HEK293T (cell line): ENCODE results near the gene TFF1.

Experiments used
- CTCF ChIA-PET: fragments of 350-600 bp; formaldehyde crosslinking; extraction: SDS; loops from one replicate; lab custom pipeline; 2021; ENCODE audit warnings: antibody characterized with exemption, inconsistent platforms; lab: Yijun Ruan, JAX
- POLR2A ChIA-PET: fragments of 350-600 bp; formaldehyde crosslinking; extraction: SDS; loops from one replicate; lab custom pipeline; 2020; ENCODE audit warnings: antibody characterized with exemption, inconsistent platforms; lab: Yijun Ruan, JAX
- DNase-seq: peaks from one replicate; pipeline ENCODE4 v3.0.0; 2012; ENCODE audit warnings: mixed read lengths; ENCODE audit errors: extremely low spot score
- ARNT ChIP-seq: fragments of 450-650 bp; IDR thresholded peaks from 2 replicates; pipeline ENCODE4 v1.6.1; 2017; ENCODE audit warnings: mild to moderate bottlenecking
- BHLHE40 ChIP-seq: fragments of 450-650 bp; IDR thresholded peaks from 2 replicates; pipeline ENCODE4 v1.6.1; 2016; ENCODE audit warnings: mild to moderate bottlenecking, moderate library complexity, borderline replicate concordance
- CTBP1 ChIP-seq: fragments of 450-650 bp; IDR thresholded peaks from 2 replicates; pipeline ENCODE4 v1.6.1; 2016; ENCODE audit warnings: borderline replicate concordance
- ELF4 ChIP-seq: fragments of 450-650 bp; IDR thresholded peaks from 2 replicates; pipeline ENCODE4 v1.6.1; 2017; ENCODE audit warnings: antibody characterized with exemption
- FOXA1 ChIP-seq: fragments of 450-650 bp; IDR thresholded peaks from 2 replicates; pipeline ENCODE4 v1.6.1; 2016; ENCODE audit warnings: mild to moderate bottlenecking
- FOXK2 ChIP-seq: fragments of 450-650 bp; IDR thresholded peaks from 2 replicates; pipeline ENCODE4 v1.6.1; 2016; ENCODE audit warnings: mild to moderate bottlenecking
- FOXM1 ChIP-seq: fragments of 450-650 bp; IDR thresholded peaks from 2 replicates; pipeline ENCODE4 v1.6.1; 2017; ENCODE audit warnings: mild to moderate bottlenecking, borderline replicate concordance
- HDGF ChIP-seq: fragments of 450-650 bp; IDR thresholded peaks from 2 replicates; pipeline ENCODE4 v1.6.1; 2017; ENCODE audit warnings: antibody characterized with exemption, borderline replicate concordance
- L3MBTL2 ChIP-seq: fragments of 450-650 bp; conservative IDR thresholded peaks from 2 replicates; pipeline ENCODE4 v1.6.1; 2016; ENCODE audit warnings: mild to moderate bottlenecking
- LEF1 ChIP-seq: fragments of 450-650 bp; IDR thresholded peaks from 2 replicates; pipeline ENCODE4 v1.6.1; 2017; ENCODE audit warnings: mild to moderate bottlenecking, borderline replicate concordance
- NFRKB ChIP-seq: fragments of 450-650 bp; IDR thresholded peaks from 2 replicates; pipeline ENCODE4 v1.6.1; 2016; ENCODE audit warnings: mild to moderate bottlenecking, moderate library complexity
- SP1 ChIP-seq: fragments of 450-650 bp; IDR thresholded peaks from 2 replicates; pipeline ENCODE4 v1.6.1; 2017
- SUZ12 ChIP-seq: fragments of 450-650 bp; IDR thresholded peaks from 2 replicates; pipeline ENCODE4 v1.6.1; 2016; ENCODE audit warnings: mild to moderate bottlenecking
- TARDBP ChIP-seq: fragments of 450-650 bp; IDR thresholded peaks from 2 replicates; pipeline ENCODE4 v1.6.1; 2016
- ZNF384 ChIP-seq: fragments of 450-650 bp; IDR thresholded peaks from 2 replicates; pipeline ENCODE4 v1.6.1; 2016
- TF ChIP-seq, protein P1 (sequence below): fragments of 450-650 bp; IDR thresholded peaks from 2 replicates; pipeline ENCODE4 v1.6.1; 2016

The TFF1 gene

DNA sequence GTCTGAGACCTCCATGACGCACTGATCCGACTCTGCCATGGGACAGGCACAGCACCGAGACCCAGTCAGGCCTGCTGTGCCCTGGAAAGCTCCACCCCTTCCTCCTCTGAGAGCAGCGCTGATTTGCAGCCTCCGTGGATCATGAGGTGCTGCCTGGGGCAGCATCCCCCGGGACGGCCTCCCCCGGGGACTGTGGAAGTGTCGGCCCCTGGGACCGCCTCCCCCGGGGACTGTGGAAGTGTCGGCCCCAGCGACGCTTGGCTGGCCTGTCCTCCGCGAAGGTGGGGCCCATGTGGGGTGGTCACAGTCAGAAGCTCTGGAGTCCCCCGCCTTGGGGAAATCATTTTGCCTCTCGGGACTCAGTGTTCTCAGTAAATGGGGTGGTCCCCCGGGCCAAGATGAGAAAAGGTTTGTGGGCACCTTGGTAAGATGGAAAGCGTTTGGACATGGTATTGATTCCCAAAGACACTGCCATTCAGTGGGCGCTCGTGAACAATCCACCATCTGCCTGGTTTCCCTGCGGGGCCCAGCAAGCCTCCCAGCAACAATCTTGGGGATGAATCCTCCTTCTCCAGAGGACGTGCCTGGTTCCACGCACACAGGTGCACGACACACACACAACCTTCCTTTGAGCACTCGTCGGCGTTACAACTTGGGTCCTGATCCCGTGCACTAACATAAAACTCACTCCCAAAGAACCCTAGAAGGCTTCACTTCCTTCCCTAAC, 18.6 kb downstream of the TFF1 start:
- POLR2A ChIA-PET, result no interaction called here
- CTCF ChIA-PET, result no interaction called here
- DNase-seq, result no peak
- TF ChIP-seq BHLHE40 (no peak), TARDBP (no peak), FOXK2 (no peak), ELF4 (no peak), NFRKB (no peak), LEF1 (no peak), ZNF384 (no peak), CTBP1 (no peak)

- no peak for TF ChIP-seq NFRKB
- TF ChIP-seq ARNT, result no peak
- no peak for TF ChIP-seq FOXM1
- TF ChIP-seq TARDBP, result no peak
- TF ChIP-seq SUZ12, result no peak
- TF ChIP-seq ZNF384, result no peak
- TF ChIP-seq, protein P1, sequence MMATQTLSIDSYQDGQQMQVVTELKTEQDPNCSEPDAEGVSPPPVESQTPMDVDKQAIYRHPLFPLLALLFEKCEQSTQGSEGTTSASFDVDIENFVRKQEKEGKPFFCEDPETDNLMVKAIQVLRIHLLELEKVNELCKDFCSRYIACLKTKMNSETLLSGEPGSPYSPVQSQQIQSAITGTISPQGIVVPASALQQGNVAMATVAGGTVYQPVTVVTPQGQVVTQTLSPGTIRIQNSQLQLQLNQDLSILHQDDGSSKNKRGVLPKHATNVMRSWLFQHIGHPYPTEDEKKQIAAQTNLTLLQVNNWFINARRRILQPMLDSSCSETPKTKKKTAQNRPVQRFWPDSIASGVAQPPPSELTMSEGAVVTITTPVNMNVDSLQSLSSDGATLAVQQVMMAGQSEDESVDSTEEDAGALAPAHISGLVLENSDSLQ, result no peak
- TF ChIP-seq ELF4, result no peak
- TF ChIP-seq HDGF, result no peak
- no peak for TF ChIP-seq CTBP1
- no peak for TF ChIP-seq LEF1
- CTCF ChIA-PET, result no interaction called here
- no peak for DNase-seq
- POLR2A ChIA-PET, result no interaction called here
Observed at GRCh38 chr21:42346866-42347600, 19.3 kb downstream of the TFF1 start.

DNA sequence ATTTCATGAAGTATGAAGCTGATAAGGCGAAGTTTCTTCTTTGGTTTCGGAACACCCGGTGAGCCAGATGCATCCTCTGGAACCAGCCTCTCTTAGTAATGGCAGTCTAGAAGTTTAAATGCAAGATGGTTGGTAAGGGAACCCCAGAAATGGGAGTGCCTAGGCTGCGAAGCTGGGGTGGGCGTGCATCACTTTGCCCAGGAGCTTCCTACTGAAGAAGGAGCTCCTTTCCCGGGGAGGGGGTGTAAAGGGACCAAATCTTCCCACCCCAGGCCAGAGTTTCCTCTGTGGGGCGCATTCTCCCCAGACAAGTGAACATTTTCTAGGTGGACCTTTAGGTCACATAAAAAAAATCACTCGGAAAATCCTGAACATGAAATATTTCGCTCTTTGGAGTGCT, 19.9 kb downstream of the TFF1 start:
- CTCF ChIA-PET, result no interaction called here
- POLR2A ChIA-PET, result no interaction called here
- no peak for DNase-seq
- TF ChIP-seq ELF4 (no peak), TARDBP (no peak), HDGF (no peak), CTBP1 (no peak), SP1 (no peak), NFRKB (no peak), FOXA1 (no peak), FOXM1 (no peak)
- TF ChIP-seq, protein P1, result no peak

GRCh38 chr21:42344631-42345030, 21.7 kb downstream of the TFF1 start:
- TF ChIP-seq FOXK2 (no peak), NFRKB (no peak), L3MBTL2 (no peak), SUZ12 (no peak), LEF1 (no peak), SP1 (no peak), FOXM1 (no peak), FOXA1 (no peak), HDGF (no peak), BHLHE40 (no peak), TARDBP (no peak), CTBP1 (no peak), ZNF384 (no peak)
- TF ChIP-seq, protein P1, result no peak
- ChIA-PET CTCF (no interaction called here), POLR2A (no interaction called here)
- DNase-seq, result no peak

- no peak for DNase-seq
- ChIA-PET CTCF (no interaction called here), POLR2A (no interaction called here)
- TF ChIP-seq BHLHE40, result no peak
- TF ChIP-seq SP1, result no peak
- TF ChIP-seq SUZ12, result no peak
Observed at GRCh38 chr21:42343963-42344510, 22.3 kb downstream of the TFF1 start.

GRCh38 chr21:42343556-42343955, 22.8 kb downstream of the TFF1 start:
- DNase-seq, result no peak
- POLR2A ChIA-PET, result no interaction called here
- CTCF ChIA-PET, result interaction anchor here (1.0 kb wide), 1 partner anchor 32 kb away, joined by 4 read pairs; no protein-coding TSS in a partner anchor
- TF ChIP-seq BHLHE40 (no peak), TARDBP (no peak), LEF1 (no peak), SP1 (no peak), NFRKB (no peak), FOXA1 (no peak), CTBP1 (no peak), FOXK2 (no peak), ARNT (no peak), HDGF (no peak)
- TF ChIP-seq, protein P1, result no peak
